HepG2 (cell line): ENCODE data around the gene ALCAM. TPM values are rescaled to one million over a fixed set of nuclear protein-coding genes. Genes with fewer than 3 reads are reported as not detected.

Experiments used
- ATAC-seq: fragments of 200-7000 bp; cut with Tn5 transposase; 3 replicates; pipeline ENCODE4 v1.9.1; 2020; ENCODE audit warnings: mild to moderate bottlenecking, moderate library complexity
- BruUV-seq: library from RNA; stranded (reverse); fragments of 400-500 nt; replicated peaks from 2 replicates; lab custom pipeline; 2021; lab: Mats Ljungman, UMichigan
- CTCF ChIA-PET: fragments of 300-600 bp; formaldehyde crosslinking; extraction: SDS; loops from one replicate; lab custom pipeline; 2021; ENCODE audit warnings: low total read pairs, inconsistent platforms, low intra/inter-chr PET ratio; lab: Yijun Ruan, JAX
- POLR2A ChIA-PET: fragments of 350-600 bp; sonication (Branson Sonifier 250); formaldehyde crosslinking; loops from one replicate; lab custom pipeline; 2020; ENCODE audit warnings: antibody characterized with exemption, inconsistent platforms; lab: Yijun Ruan, JAX
- DNase-seq: peaks from one replicate; pipeline ENCODE4 v3.0.0-alpha.2; 2015; ENCODE audit warnings: low spot score
- FAIRE-seq: peaks from 3 replicates; lab custom pipeline; 2011; peaks lifted over from hg19 to GRCh38; lab: Jason Lieb, UNC
- H2AFZ ChIP-seq: one replicate; pipeline ENCODE4 v1.6.1; 2011; ENCODE audit warnings: low read length, inconsistent platforms
- H3K27ac ChIP-seq: fragments of 300-600 bp; 3 replicates; pipeline ENCODE4 v1.8.0; 2011; ENCODE audit warnings: mixed run types, mild to moderate bottlenecking, mixed read lengths, low read length, inconsistent platforms; ENCODE audit not compliant: insufficient read depth; ENCODE audit errors: extremely low read length
- H3K27me3 ChIP-seq, 2 experiments: fragments of 200-600 bp in 1 of 2; 2 replicates in 1 of 2; 3 replicates in 1 of 2; pipeline versions ENCODE4 v1.6.0 to v1.8.0; 2011; ENCODE audit warnings: low read length in 2 of 2, mild to moderate bottlenecking in 2 of 2, moderate library complexity in 2 of 2, inconsistent platforms in 1 of 2; ENCODE audit not compliant: insufficient read depth in 2 of 2, control insufficient read depth in 1 of 2
- H3K36me3 ChIP-seq, 2 experiments: fragments of 200-600 bp in 1 of 2; replicated peaks in 1 of 2; 2 replicates in 1 of 2; 3 replicates in 1 of 2; pipeline versions ENCODE4 v1.5.1 to v1.8.0; 2011; ENCODE audit warnings: low read length in 2 of 2, inconsistent platforms in 1 of 2; ENCODE audit not compliant: insufficient read depth in 2 of 2, control insufficient read depth in 1 of 2
- H3K4me1 ChIP-seq: 2 replicates; pipeline ENCODE4 v1.5.1; 2012; ENCODE audit warnings: low read length, inconsistent platforms; ENCODE audit not compliant: insufficient read depth
- H3K4me2 ChIP-seq: 2 replicates; pipeline ENCODE4 v1.6.0; 2011; ENCODE audit warnings: low read depth, low read length, inconsistent platforms
- H3K4me3 ChIP-seq, 3 experiments: fragments of 200-600 bp in 1 of 3; sonication (generic), shearing (Covaris generic) in 1 of 3; replicated peaks in 1 of 3; 2 replicates each; pipeline ENCODE4 v1.5.1; 2011 to 2016; ENCODE audit warnings: low read length in 3 of 3, inconsistent platforms in 2 of 3, low read depth in 2 of 3, mild to moderate bottlenecking in 2 of 3, control low read depth in 1 of 3, mixed read lengths in 1 of 3; ENCODE audit not compliant: insufficient read depth in 1 of 3
- H3K79me2 ChIP-seq: one replicate; pipeline ENCODE4 v1.6.1; 2011; ENCODE audit warnings: low read length, inconsistent platforms; ENCODE audit not compliant: insufficient read depth
- H3K9ac ChIP-seq: 2 replicates; pipeline ENCODE4 v1.6.0; 2011; ENCODE audit warnings: mild to moderate bottlenecking, low read depth, low read length, inconsistent platforms; ENCODE audit not compliant: insufficient read depth
- H3K9me3 ChIP-seq: 2 replicates; pipeline ENCODE4 v1.5.1; 2012; ENCODE audit warnings: mild to moderate bottlenecking, low read length
- H4K20me1 ChIP-seq: 2 replicates; pipeline ENCODE4 v1.6.0; 2011; ENCODE audit warnings: inconsistent platforms, mild to moderate bottlenecking, low read length, moderate library complexity; ENCODE audit not compliant: insufficient read depth
- ARNTL ChIP-seq: sonication (generic); formaldehyde crosslinking; IDR thresholded peaks from 2 replicates; pipeline ENCODE4 v1.4.0; 2020; ENCODE audit warnings: mild to moderate bottlenecking, missing genetic modification reagents
- ATRX ChIP-seq: sonication (generic); formaldehyde crosslinking; IDR thresholded peaks from 2 replicates; pipeline ENCODE4 v1.4.0; 2020; ENCODE audit warnings: missing genetic modification reagents, borderline replicate concordance
- HNRNPH1 ChIP-seq: fragments of 200-400 bp; formaldehyde crosslinking; optimal IDR thresholded peaks from 2 replicates; pipeline ENCODE3; 2017; ENCODE audit warnings: mild to moderate bottlenecking, low read depth, low read length
- MXI1 ChIP-seq: IDR thresholded peaks from 3 replicates; pipeline ENCODE4 v1.6.1; 2012; ENCODE audit warnings: low read depth, low read length, inconsistent platforms, borderline replicate concordance
- NFIC ChIP-seq: IDR thresholded peaks from 2 replicates; pipeline ENCODE4 v1.6.1; 2012; ENCODE audit warnings: mild to moderate bottlenecking, low read length, inconsistent platforms
- NFKBIZ ChIP-seq: IDR thresholded peaks from 2 replicates; pipeline ENCODE4 v1.6.1; 2018; ENCODE audit warnings: missing genetic modification reagents, missing compliant biosample characterization
- PAXIP1 ChIP-seq: sonication (generic); formaldehyde crosslinking; conservative IDR thresholded peaks from 2 replicates; pipeline ENCODE4 v1.4.0; 2020; ENCODE audit warnings: mild to moderate bottlenecking, missing genetic modification reagents, moderate library complexity
- POLR2A ChIP-seq, 2 experiments: IDR thresholded peaks; 2 replicates each; pipeline ENCODE4 v1.6.1; 2011; ENCODE audit warnings: low read depth in 2 of 2, low read length in 2 of 2, mild to moderate bottlenecking in 1 of 2, moderate library complexity in 1 of 2; ENCODE audit not compliant: insufficient read depth in 1 of 2
- ZMYM4 ChIP-seq: sonication (generic); formaldehyde crosslinking; IDR thresholded peaks from 2 replicates; pipeline ENCODE4 v1.8.1; 2023; ENCODE audit warnings: mild to moderate bottlenecking, missing genetic modification reagents
- ZNF549 ChIP-seq: sonication (generic); formaldehyde crosslinking; IDR thresholded peaks from 2 replicates; pipeline ENCODE4 v1.5.0; 2020; ENCODE audit warnings: missing genetic modification reagents
- ZNF589 ChIP-seq: sonication (generic); formaldehyde crosslinking; conservative IDR thresholded peaks from 2 replicates; pipeline ENCODE4 v1.8.0; 2022; ENCODE audit warnings: mild to moderate bottlenecking, moderate library complexity, missing genetic modification reagents
- ZNF780A ChIP-seq: sonication (generic); formaldehyde crosslinking; IDR thresholded peaks from 2 replicates; pipeline ENCODE4 v1.8.0; 2022; ENCODE audit warnings: mild to moderate bottlenecking, missing genetic modification reagents, moderate library complexity
- ZNF792 ChIP-seq: IDR thresholded peaks from 2 replicates; pipeline ENCODE4 v1.6.1; 2016
- WGBS: methylation state at CpG from one replicate; pipeline ENCODE4 v1.1.6; 2017; ENCODE audit warnings: low lambda C conversion rate; 5-methylcytosine and 5-hydroxymethylcytosine counted together
- in situ Hi-C: cut with HindIII; loops from 2 replicates; pipeline ENCODE4 v1.10.0; 2017; ENCODE audit warnings: low pct_unique_long_range_greater_than_20kb; ENCODE audit not compliant: extremely low pct_ligation_motif_present
- intact Hi-C: fragments of 100-400 bp; cut with micrococcal nuclease; formaldehyde crosslinking; loops from one replicate; pipeline ENCODE4 v1.10.0; 2022; ENCODE audit not compliant: unreplicated experiment
- polyA plus RNA-seq, 8 experiments: library from polyadenylated mRNA; depleted of rRNA in 3 of 8; stranded (reverse) in 7 of 8; unstranded in 1 of 8; fragments of >200 nt; fragmentation: Illumina TruSeq in 4 of 8; extraction: Trizol in 4 of 8; gene quantifications; 2 replicates each; pipeline versions ENCODE4 v1.2.1 to v1.2.3, GENCODE V29; 2011 to 2016; ENCODE audit warnings: low read depth in 4 of 8, missing spikeins in 1 of 8, mixed read lengths in 1 of 8; ENCODE audit not compliant: insufficient read depth in 1 of 8
- total RNA-seq, 5 experiments: library from RNA; depleted of rRNA; stranded (reverse); fragments of >200 nt; fragmentation: Illumina TruSeq; extraction: Trizol; gene quantifications; 2 replicates each; pipeline ENCODE4 v1.2.3, GENCODE V29; 2016; ENCODE audit warnings: low read depth in 1 of 5

Gene ALCAM
- total and polyA plus RNA-seq, 2 of the 13 experiments (the other 11 are each of a cell fraction or from before 2014, with no cell fraction given) = 26.0 to 33.1 TPM

- no TSS peak for BruUV-seq
- CTCF ChIA-PET = no interaction called here
- no peak for ATAC-seq
Observed at GRCh38 chr3:105466495-105467404, 100.0 kb downstream of the ALCAM start.

More at GRCh38 chr3:105466495-105467404, 100.0 kb downstream of the ALCAM start:
- H3K4me1 ChIP-seq = peaks cover 13% of the 10 kb centered on the region
- H3K4me3 ChIP-seq = no peak overlapping the region
- in situ Hi-C loops = no loop called here
- no peak overlapping the region for H3K9ac ChIP-seq
- no peaks in the 10 kb centered on the region for H3K9me3 ChIP-seq
- H4K20me1 ChIP-seq = no peaks in the 10 kb centered on the region
- POLR2A ChIA-PET = no interaction called here
- no peak for TF ChIP-seq ZNF549
- TF ChIP-seq PAXIP1 = no peak
- TF ChIP-seq NFIC = no peak
- TF ChIP-seq MXI1 = no peak
- TF ChIP-seq ZNF780A (CRISPR knock-in tag) = no peak
- TF ChIP-seq ZNF792 = no peak
- no peak for TF ChIP-seq ARNTL (CRISPR knock-in tag)
- no peak for TF ChIP-seq ZMYM4
- no peak for TF ChIP-seq ATRX (CRISPR knock-in tag)
- TF ChIP-seq NFKBIZ = no peak
- TF ChIP-seq POLR2A (IDR thresholded peaks at IDR 0.05; ENCODE audit: insufficient read depth in 1 of 2, low read depth in 2 of 2, low read length in 2 of 2) = no peak
- TF ChIP-seq ZNF589 (CRISPR knock-in tag) = no peak
- TF ChIP-seq HNRNPH1 = no peak
- intact Hi-C loops = no loop called here
- H3K27me3 ChIP-seq = no peaks in the 10 kb centered on the region
- no peaks in the 10 kb centered on the region for H3K36me3 ChIP-seq
- no peak for DNase-seq
- no peak for FAIRE-seq
- no peak overlapping the region for H3K27ac ChIP-seq
- H2AFZ ChIP-seq = no peak overlapping the region
- H3K4me2 ChIP-seq = no peak overlapping the region
- peaks cover 4% of the 10 kb centered on the region for H3K79me2 ChIP-seq
- WGBS = 46% methylated on average over 2 of the region's 2 CpGs
